Measurements from ENCODE around the gene KSR1. TPM values are rescaled to one million over a fixed set of nuclear protein-coding genes. Genes with fewer than 3 reads are reported as not detected.

KSR1 gene
- total and polyA plus RNA-seq, 12 donors, result 16.0 to 50.4 (median 38.5) TPM

DNA sequence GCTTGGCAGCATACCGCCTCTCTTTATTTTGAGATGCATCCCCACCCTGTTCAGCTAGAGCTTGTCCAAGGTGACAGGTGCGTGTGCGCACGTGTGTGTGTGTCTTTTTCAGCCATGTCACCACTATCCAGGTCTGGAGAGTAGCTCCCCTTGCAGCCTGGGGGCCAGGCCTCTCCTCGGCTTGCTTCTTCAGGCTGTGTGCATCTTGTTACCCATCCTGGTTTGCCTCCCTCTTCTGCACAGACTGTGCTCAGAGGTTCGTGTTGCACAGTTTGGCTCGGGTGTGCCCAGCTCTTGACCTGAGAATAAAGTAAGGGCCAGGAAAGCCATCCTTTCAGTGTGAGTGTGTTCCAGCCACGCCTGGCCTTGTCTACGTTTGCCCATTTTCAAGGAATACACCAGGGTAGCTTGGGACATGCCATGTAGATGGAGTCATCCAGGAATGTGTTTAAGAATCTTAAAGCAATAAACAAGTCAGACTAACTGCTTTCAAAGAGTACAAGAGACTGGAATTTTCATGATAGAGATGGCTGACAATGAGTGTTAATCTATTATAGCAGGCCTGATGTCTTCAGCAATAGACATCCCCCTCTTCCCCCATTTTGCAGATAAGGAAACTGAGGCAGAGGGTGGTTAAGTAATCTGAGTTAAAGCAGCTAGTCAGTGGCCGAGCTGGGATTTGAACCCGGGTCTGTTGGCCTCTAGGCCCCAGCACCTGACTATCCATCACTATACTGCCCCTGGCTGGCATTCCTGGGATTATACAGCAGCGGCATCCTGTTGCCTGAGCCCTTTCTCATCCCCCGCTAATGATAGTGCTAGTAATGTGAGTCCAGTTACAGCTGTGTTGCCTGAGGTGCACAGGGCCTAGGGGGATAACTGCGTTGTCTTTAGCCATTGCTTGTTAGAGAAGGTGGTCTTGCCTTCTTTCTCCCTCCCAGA is 77.9 kb downstream of the KSR1 start:
- TF ChIP-seq, protein P1, sequence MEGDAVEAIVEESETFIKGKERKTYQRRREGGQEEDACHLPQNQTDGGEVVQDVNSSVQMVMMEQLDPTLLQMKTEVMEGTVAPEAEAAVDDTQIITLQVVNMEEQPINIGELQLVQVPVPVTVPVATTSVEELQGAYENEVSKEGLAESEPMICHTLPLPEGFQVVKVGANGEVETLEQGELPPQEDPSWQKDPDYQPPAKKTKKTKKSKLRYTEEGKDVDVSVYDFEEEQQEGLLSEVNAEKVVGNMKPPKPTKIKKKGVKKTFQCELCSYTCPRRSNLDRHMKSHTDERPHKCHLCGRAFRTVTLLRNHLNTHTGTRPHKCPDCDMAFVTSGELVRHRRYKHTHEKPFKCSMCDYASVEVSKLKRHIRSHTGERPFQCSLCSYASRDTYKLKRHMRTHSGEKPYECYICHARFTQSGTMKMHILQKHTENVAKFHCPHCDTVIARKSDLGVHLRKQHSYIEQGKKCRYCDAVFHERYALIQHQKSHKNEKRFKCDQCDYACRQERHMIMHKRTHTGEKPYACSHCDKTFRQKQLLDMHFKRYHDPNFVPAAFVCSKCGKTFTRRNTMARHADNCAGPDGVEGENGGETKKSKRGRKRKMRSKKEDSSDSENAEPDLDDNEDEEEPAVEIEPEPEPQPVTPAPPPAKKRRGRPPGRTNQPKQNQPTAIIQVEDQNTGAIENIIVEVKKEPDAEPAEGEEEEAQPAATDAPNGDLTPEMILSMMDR (IDR thresholded peaks at IDR 0.05), result no peak
- TF ChIP-seq POLR2A (IDR thresholded peaks at IDR 0.05), result no peak
- no peaks in the 10 kb centered on the region for H3K36me3 ChIP-seq (replicated peaks in 1 of 2)
- no peaks in the 10 kb centered on the region for H3K9me3 ChIP-seq (replicated peaks in 1 of 3)
- WGBS, 4 donors, result 86 to 94% (median 88%) methylated on average over 14 of the region's 14 CpGs
- intact Hi-C loops (cut with DNase I), result loop anchor here in 1 of 2 donors (5.0 kb wide), 1 partner anchor 47 kb away; no protein-coding TSS in a partner anchor
- H3K4me3 ChIP-seq, result no peak overlapping the region
- no peak for DNase-seq
- H3K27me3 ChIP-seq, result no peaks in the 10 kb centered on the region
- H3K4me1 ChIP-seq (replicated peaks in 1 of 2), result peaks cover 0 to 44% of the 10 kb centered on the region in 2 donors
- peak overlapping the region in 1 of 5 donors; percentile 71 for H3K27ac ChIP-seq

GRCh38 chr17:27535178-27535928 is 79.1 kb downstream of the KSR1 start:
- no peak overlapping the region for H3K4me3 ChIP-seq
- H3K36me3 ChIP-seq (replicated peaks in 1 of 2), result no peaks in the 10 kb centered on the region
- DNase-seq, result peak in 1 of 7 donors; percentile 11
- intact Hi-C loops (cut with DNase I), result no loop called here
- no peaks in the 10 kb centered on the region for H3K27me3 ChIP-seq
- no peaks in the 10 kb centered on the region for H3K9me3 ChIP-seq (replicated peaks in 1 of 3)
- 56 to 73% (median 66%) methylated on average over 9 to 12 of the region's 12 CpGs for WGBS, 4 donors
- peaks cover 6 to 40% of the 10 kb centered on the region in 2 donors for H3K4me1 ChIP-seq (replicated peaks in 1 of 2)
- H3K27ac ChIP-seq, result peak overlapping the region in 2 of 5 donors; percentile 47 to 71
- TF ChIP-seq, protein P1 (IDR thresholded peaks at IDR 0.05), result no peak
- TF ChIP-seq POLR2A (IDR thresholded peaks at IDR 0.05), result no peak

- H3K27ac ChIP-seq, result peak overlapping the region in 2 of 5 donors; percentile 47 to 71
- H3K36me3 ChIP-seq (replicated peaks in 1 of 2), result no peaks in the 10 kb centered on the region
- TF ChIP-seq, protein P1 (IDR thresholded peaks at IDR 0.05), result no peak
- no peak for TF ChIP-seq POLR2A (IDR thresholded peaks at IDR 0.05)
- no peak overlapping the region for H3K4me3 ChIP-seq
- H3K27me3 ChIP-seq, result no peaks in the 10 kb centered on the region
- 64 to 89% (median 76%) methylated on average over 1 to 7 of the region's 7 CpGs for WGBS, 4 donors
- no peaks in the 10 kb centered on the region for H3K9me3 ChIP-seq (replicated peaks in 1 of 3)
- DNase-seq, result no peak
- peaks cover 12 to 39% of the 10 kb centered on the region in 2 donors for H3K4me1 ChIP-seq (replicated peaks in 1 of 2)
- intact Hi-C loops (cut with DNase I), result no loop called here
Measured at GRCh38 chr17:27535975-27536374, 79.7 kb downstream of the KSR1 start.

- no peak overlapping the region for H3K27ac ChIP-seq
- no peak for TF ChIP-seq POLR2A (IDR thresholded peaks at IDR 0.05)
- TF ChIP-seq, protein P1 (IDR thresholded peaks at IDR 0.05), result no peak
- 91 to 100% (median 94%) methylated on average over 3 of the region's 3 CpGs for WGBS, 4 donors
- no peaks in the 10 kb centered on the region for H3K9me3 ChIP-seq (replicated peaks in 1 of 3)
- H3K4me1 ChIP-seq (replicated peaks in 1 of 2), result peaks cover 15 to 41% of the 10 kb centered on the region in 2 donors
- H3K4me3 ChIP-seq, result no peak overlapping the region
- intact Hi-C loops (cut with DNase I), result no loop called here
- DNase-seq, result no peak
- no peaks in the 10 kb centered on the region for H3K36me3 ChIP-seq (replicated peaks in 1 of 2)
- no peaks in the 10 kb centered on the region for H3K27me3 ChIP-seq
Measured at GRCh38 chr17:27536781-27537180, 80.5 kb downstream of the KSR1 start.
